ENCODE results near the gene ITGAV. TPM values are rescaled to one million over a fixed set of nuclear protein-coding genes. Genes with fewer than 3 reads are reported as not detected.

The ITGAV gene
- total RNA-seq, 2 experiments from 2014 or later: 4.7 to 7.5 TPM

- Mint-ChIP-seq H3K9me3 (no peaks in the 10 kb centered on the region), H3K4me1 (ENCODE audit: low read depth) (peaks cover 3% of the 10 kb centered on the region), H3K27me3 (no peaks in the 10 kb centered on the region), H3K27ac (no peak overlapping the region), H3K36me3 (ENCODE audit: low read depth) (no peaks in the 10 kb centered on the region), H3K4me3 (no peak overlapping the region)
- ChIA-PET POLR2A (no interaction called here), CTCF (interaction anchor here (1.4 kb wide), 1 partner anchor 68 kb away, joined by 5 read pairs; no protein-coding TSS in a partner anchor)
- no peak for ATAC-seq
- TF ChIP-seq CTCF (IDR thresholded peaks at IDR 0.05): no peak
- no peak for DNase-seq
- intact Hi-C loops (cut with micrococcal nuclease): no loop called here
These were observed 16.3 kb upstream of the ITGAV start for GRCh38 chr2:186573531-186573930.

- no peaks in the 10 kb centered on the region for H3K36me3 Mint-ChIP-seq (ENCODE audit: low read depth)
- ChIA-PET CTCF (no interaction called here), POLR2A (no interaction called here)
- DNase-seq: no peak
- no peaks in the 10 kb centered on the region for H3K9me3 Mint-ChIP-seq
- no peaks in the 10 kb centered on the region for H3K27me3 Mint-ChIP-seq
- intact Hi-C loops (cut with micrococcal nuclease): no loop called here
- H3K4me1 Mint-ChIP-seq (ENCODE audit: low read depth): peaks cover 3% of the 10 kb centered on the region
- no peak overlapping the region for H3K4me3 Mint-ChIP-seq
- no peak overlapping the region for H3K27ac Mint-ChIP-seq
- peak; percentile 37 for ATAC-seq
- TF ChIP-seq CTCF (IDR thresholded peaks at IDR 0.05): no peak
These were observed 14.6 kb upstream of the ITGAV start for GRCh38 chr2:186575302-186575701.

GRCh38 chr2:186575856-186576255, 14.0 kb upstream of the ITGAV start:
- ATAC-seq: no peak
- Mint-ChIP-seq H3K27me3 (no peaks in the 10 kb centered on the region), H3K4me3 (no peak overlapping the region), H3K36me3 (ENCODE audit: low read depth) (no peaks in the 10 kb centered on the region), H3K4me1 (ENCODE audit: low read depth) (peaks cover 3% of the 10 kb centered on the region), H3K27ac (no peak overlapping the region), H3K9me3 (no peaks in the 10 kb centered on the region)
- ChIA-PET CTCF (no interaction called here), POLR2A (no interaction called here)
- no peak for DNase-seq
- intact Hi-C loops (cut with micrococcal nuclease): no loop called here
- no peak for TF ChIP-seq CTCF (IDR thresholded peaks at IDR 0.05)

- Mint-ChIP-seq H3K27me3 (no peaks in the 10 kb centered on the region), H3K36me3 (ENCODE audit: low read depth) (no peaks in the 10 kb centered on the region), H3K27ac (no peak overlapping the region), H3K9me3 (no peaks in the 10 kb centered on the region), H3K4me3 (no peak overlapping the region), H3K4me1 (ENCODE audit: low read depth) (peaks cover 3% of the 10 kb centered on the region)
- POLR2A ChIA-PET: interaction anchor here (0.7 to 1.2 kb wide), 2 partner anchors 13 to 43 kb away, joined by 3 to 4 read pairs; partner anchors contain the start of gene ITGAV
- CTCF ChIA-PET: no interaction called here
- no peak for TF ChIP-seq CTCF (IDR thresholded peaks at IDR 0.05)
- DNase-seq (no peak), ATAC-seq (no peak)
- intact Hi-C loops (cut with micrococcal nuclease): no loop called here
These were observed 13.2 kb upstream of the ITGAV start for GRCh38 chr2:186576614-186577013.

- ATAC-seq (no peak), DNase-seq (no peak)
- CTCF ChIA-PET: interaction anchor here (1.2 to 1.4 kb wide), 3 partner anchors 12 to 24 kb away, joined by 3 read pairs; no protein-coding TSS in a partner anchor
- Mint-ChIP-seq H3K36me3 (ENCODE audit: low read depth) (no peaks in the 10 kb centered on the region), H3K27me3 (no peaks in the 10 kb centered on the region), H3K4me1 (ENCODE audit: low read depth) (no peaks in the 10 kb centered on the region), H3K27ac (no peak overlapping the region), H3K4me3 (no peak overlapping the region), H3K9me3 (no peaks in the 10 kb centered on the region)
- POLR2A ChIA-PET: no interaction called here
- TF ChIP-seq CTCF (IDR thresholded peaks at IDR 0.05): no peak
- intact Hi-C loops (cut with micrococcal nuclease): no loop called here
These were observed 7.2 kb upstream of the ITGAV start for GRCh38 chr2:186582698-186583097.
